GM12873 (cell line): ENCODE results near the gene ALPK1.

ENCODE experiments used
- CTCF ChIP-seq: IDR thresholded peaks from 2 replicates; pipeline ENCODE4 v1.5.1; 2012; ENCODE audit warnings: low read depth, mild to moderate bottlenecking, moderate library complexity, low read length, control low read depth; ENCODE audit not compliant: insufficient read depth; ENCODE audit errors: missing control alignments

ALPK1 gene

GRCh38 chr4:112315446-112315845 lies 18.3 kb downstream of the ALPK1 start:
- no peak for TF ChIP-seq CTCF

GRCh38 chr4:112316360-112316759 lies 19.2 kb downstream of the ALPK1 start:
- TF ChIP-seq CTCF: no peak

GRCh38 chr4:112318239-112319142 lies 21.3 kb downstream of the ALPK1 start:
- no peak for TF ChIP-seq CTCF

- TF ChIP-seq CTCF: peak; percentile 81
These were observed 24.9 kb downstream of the ALPK1 start for GRCh38 chr4:112321776-112322684.

- TF ChIP-seq CTCF: no peak
These were observed 25.7 kb downstream of the ALPK1 start for GRCh38 chr4:112322866-112323265.

- TF ChIP-seq CTCF: no peak
These were observed 28.4 kb downstream of the ALPK1 start for GRCh38 chr4:112325530-112325929.

- peak; percentile 48 for TF ChIP-seq CTCF
These were observed 31.0 kb downstream of the ALPK1 start for GRCh38 chr4:112327965-112328733.
